Immature natural killer cell (primary cell): ENCODE data around the gene DST. TPM values are rescaled to one million over a fixed set of nuclear protein-coding genes. Genes with fewer than 3 reads are reported as not detected.

Source experiments
- DNase-seq, 3 donors: peaks; one replicate each; pipeline ENCODE4 v3.0.0; 2022; ENCODE audit warnings: mixed read lengths in 1 of 3
- H3K27ac Mint-ChIP-seq, 6 donors: one replicate each; pipeline ENCODE4 v1.8.0; 2020; ENCODE audit warnings: mixed read lengths in 6 of 6, mild to moderate bottlenecking in 5 of 6, inconsistent platforms in 4 of 6, moderate library complexity in 3 of 6
- H3K27me3 Mint-ChIP-seq, 3 donors: one replicate each; pipeline ENCODE4 v1.8.0; 2020 to 2021; ENCODE audit warnings: low read depth in 3 of 3, mild to moderate bottlenecking in 3 of 3, mixed read lengths in 3 of 3, moderate library complexity in 3 of 3, inconsistent platforms in 1 of 3
- H3K36me3 Mint-ChIP-seq, 3 donors: one replicate each; pipeline ENCODE4 v1.8.0; 2020; ENCODE audit warnings: mixed read lengths in 3 of 3, inconsistent platforms in 2 of 3, mild to moderate bottlenecking in 2 of 3
- H3K4me1 Mint-ChIP-seq, 2 donors: one replicate each; pipeline ENCODE4 v1.8.0; 2020; ENCODE audit warnings: inconsistent platforms in 2 of 2, mild to moderate bottlenecking in 2 of 2, mixed read lengths in 2 of 2, moderate library complexity in 1 of 2
- H3K4me3 Mint-ChIP-seq, 5 donors: one replicate each; pipeline ENCODE4 v1.8.0; 2020; ENCODE audit warnings: mild to moderate bottlenecking in 5 of 5, mixed read lengths in 5 of 5, inconsistent platforms in 3 of 5, moderate library complexity in 3 of 5
- H3K9me3 Mint-ChIP-seq, 6 donors: one replicate each; pipeline ENCODE4 v1.8.0; 2020; ENCODE audit warnings: mild to moderate bottlenecking in 6 of 6, mixed read lengths in 6 of 6, inconsistent platforms in 4 of 6, moderate library complexity in 3 of 6
- polyA plus RNA-seq, 3 donors: library from polyadenylated mRNA; unstranded; fragments of 300-500 nt; fragmentation: Illumina TruSeq; gene quantifications; one replicate each; pipeline ENCODE4 v1.2.3, GENCODE V29; 2021

DST gene
- polyA plus RNA-seq, 3 donors from 2014 or later = 0.13 to 4.6 (median 0.99) TPM

- H3K36me3 Mint-ChIP-seq = peaks cover 0 to 26% (median 0%) of the 10 kb centered on the region in 3 donors
- DNase-seq = no peak
- H3K4me3 Mint-ChIP-seq = no peak overlapping the region
- H3K9me3 Mint-ChIP-seq = no peaks in the 10 kb centered on the region
- no peak overlapping the region for H3K27ac Mint-ChIP-seq
- H3K27me3 Mint-ChIP-seq = peaks cover 0 to 2% (median 0%) of the 10 kb centered on the region in 3 donors
- no peaks in the 10 kb centered on the region for H3K4me1 Mint-ChIP-seq
Observed at GRCh38 chr6:56525974-56526789, 116.5 kb downstream of the DST start.

- H3K4me3 Mint-ChIP-seq = no peak overlapping the region
- peaks cover 0 to 23% (median 0%) of the 10 kb centered on the region in 3 donors for H3K36me3 Mint-ChIP-seq
- no peak overlapping the region for H3K27ac Mint-ChIP-seq
- no peak for DNase-seq
- no peaks in the 10 kb centered on the region for H3K4me1 Mint-ChIP-seq
- peaks cover 0 to 2% (median 0%) of the 10 kb centered on the region in 3 donors for H3K27me3 Mint-ChIP-seq
- no peaks in the 10 kb centered on the region for H3K9me3 Mint-ChIP-seq
Observed at GRCh38 chr6:56524891-56525703, 117.6 kb downstream of the DST start.

- Mint-ChIP-seq H3K4me3 (no peak overlapping the region), H3K27me3 (peaks cover 0 to 2% (median 0%) of the 10 kb centered on the region in 3 donors), H3K4me1 (no peaks in the 10 kb centered on the region), H3K27ac (no peak overlapping the region), H3K36me3 (peaks cover 0 to 25% (median 0%) of the 10 kb centered on the region in 3 donors), H3K9me3 (peaks cover 0 to 8% (median 0%) of the 10 kb centered on the region in 6 donors)
- DNase-seq = no peak
Observed at GRCh38 chr6:56522495-56523270, 120.0 kb downstream of the DST start.

GRCh38 chr6:56521976-56522375 lies 120.7 kb downstream of the DST start:
- Mint-ChIP-seq H3K27ac (no peak overlapping the region), H3K36me3 (peaks cover 0 to 19% (median 0%) of the 10 kb centered on the region in 3 donors), H3K4me3 (no peak overlapping the region), H3K27me3 (peaks cover 0 to 2% (median 0%) of the 10 kb centered on the region in 3 donors), H3K9me3 (peaks cover 0 to 8% (median 0%) of the 10 kb centered on the region in 6 donors), H3K4me1 (no peaks in the 10 kb centered on the region)
- no peak for DNase-seq

- no peaks in the 10 kb centered on the region for H3K4me1 Mint-ChIP-seq
- no peak overlapping the region for H3K4me3 Mint-ChIP-seq
- peaks cover 0 to 2% (median 0%) of the 10 kb centered on the region in 3 donors for H3K27me3 Mint-ChIP-seq
- DNase-seq = no peak
- peaks cover 0 to 18% (median 0%) of the 10 kb centered on the region in 3 donors for H3K36me3 Mint-ChIP-seq
- H3K27ac Mint-ChIP-seq = no peak overlapping the region
- peaks cover 0 to 8% (median 0%) of the 10 kb centered on the region in 6 donors for H3K9me3 Mint-ChIP-seq
Observed at GRCh38 chr6:56521454-56521853, 121.2 kb downstream of the DST start.

- Mint-ChIP-seq H3K36me3 (peaks cover 0 to 14% (median 0%) of the 10 kb centered on the region in 3 donors), H3K9me3 (peaks cover 0 to 8% (median 0%) of the 10 kb centered on the region in 6 donors), H3K4me3 (no peak overlapping the region)
Observed at GRCh38 chr6:56520218-56520617, 122.5 kb downstream of the DST start.

GRCh38 chr6:56518995-56519767 lies 123.5 kb downstream of the DST start:
- Mint-ChIP-seq H3K4me1 (peaks cover 0 to 10% of the 10 kb centered on the region in 2 donors), H3K4me3 (no peak overlapping the region), H3K27ac (no peak overlapping the region), H3K9me3 (peaks cover 0 to 8% (median 0%) of the 10 kb centered on the region in 6 donors), H3K36me3 (peaks cover 0 to 14% (median 0%) of the 10 kb centered on the region in 3 donors), H3K27me3 (peaks cover 0 to 2% (median 0%) of the 10 kb centered on the region in 3 donors)
- no peak for DNase-seq

More at GRCh38 chr6:56520218-56520617, 122.5 kb downstream of the DST start:
- DNase-seq = no peak
- H3K27ac Mint-ChIP-seq = no peak overlapping the region
- H3K4me1 Mint-ChIP-seq = peaks cover 0 to 10% of the 10 kb centered on the region in 2 donors
- peaks cover 0 to 2% (median 0%) of the 10 kb centered on the region in 3 donors for H3K27me3 Mint-ChIP-seq

GRCh38 chr6:56517155-56517745 lies 125.4 kb downstream of the DST start:
- Mint-ChIP-seq H3K27me3 (peaks cover 0 to 2% (median 0%) of the 10 kb centered on the region in 3 donors), H3K36me3 (peaks cover 0 to 14% (median 0%) of the 10 kb centered on the region in 3 donors), H3K4me3 (no peak overlapping the region), H3K9me3 (peaks cover 0 to 8% (median 0%) of the 10 kb centered on the region in 6 donors), H3K27ac (no peak overlapping the region), H3K4me1 (peaks cover 0 to 10% of the 10 kb centered on the region in 2 donors)
- no peak for DNase-seq

GRCh38 chr6:56516003-56516402 lies 126.7 kb downstream of the DST start:
- H3K4me3 Mint-ChIP-seq = no peak overlapping the region
- no peak for DNase-seq
- H3K9me3 Mint-ChIP-seq = peaks cover 0 to 8% (median 0%) of the 10 kb centered on the region in 6 donors
- H3K36me3 Mint-ChIP-seq = peaks cover 0 to 14% (median 0%) of the 10 kb centered on the region in 3 donors
- H3K27ac Mint-ChIP-seq = no peak overlapping the region
- H3K27me3 Mint-ChIP-seq = peaks cover 0 to 2% (median 0%) of the 10 kb centered on the region in 3 donors
- H3K4me1 Mint-ChIP-seq = peaks cover 0 to 10% of the 10 kb centered on the region in 2 donors

- Mint-ChIP-seq H3K4me1 (peaks cover 0 to 10% of the 10 kb centered on the region in 2 donors), H3K36me3 (peaks cover 0 to 14% (median 0%) of the 10 kb centered on the region in 3 donors), H3K27ac (no peak overlapping the region), H3K27me3 (peaks cover 0 to 2% (median 0%) of the 10 kb centered on the region in 3 donors), H3K4me3 (no peak overlapping the region), H3K9me3 (peaks cover 0 to 8% (median 0%) of the 10 kb centered on the region in 6 donors)
- no peak for DNase-seq
Observed at GRCh38 chr6:56515081-56515905, 127.4 kb downstream of the DST start.

GRCh38 chr6:56514395-56514794 lies 128.3 kb downstream of the DST start:
- peaks cover 0 to 4% (median 0%) of the 10 kb centered on the region in 6 donors for H3K9me3 Mint-ChIP-seq
- peaks cover 1 to 10% of the 10 kb centered on the region in 2 donors for H3K4me1 Mint-ChIP-seq
- peaks cover 0 to 2% (median 0%) of the 10 kb centered on the region in 3 donors for H3K27me3 Mint-ChIP-seq
- H3K4me3 Mint-ChIP-seq = no peak overlapping the region
- H3K27ac Mint-ChIP-seq = no peak overlapping the region
- H3K36me3 Mint-ChIP-seq = peaks cover 0 to 11% (median under 1%) of the 10 kb centered on the region in 3 donors
- DNase-seq = no peak
